SK-N-SH treated with all-trans-retinoic acid at 6 μM for 48 hours (cell line): Measurements from ENCODE around the gene PCSK9.

Source experiments
- ATAC-seq: fragments of 200-7000 bp; cut with Tn5 transposase; 3 replicates; pipeline ENCODE4 v1.9.1; 2020; ENCODE audit warnings: mild to moderate bottlenecking, moderate library complexity
- ARNTL ChIP-seq: fragments of 450-650 bp; formaldehyde crosslinking; IDR thresholded peaks from 2 replicates; pipeline ENCODE4 v1.5.0; 2020; ENCODE audit warnings: low read depth, mild to moderate bottlenecking, moderate library complexity, borderline replicate concordance
- BACH2 ChIP-seq: fragments of 250-450 bp; sonication (Bioruptor Pico); IDR thresholded peaks from 2 replicates; pipeline ENCODE4 v1.9.0; 2021; ENCODE audit warnings: mild to moderate bottlenecking, borderline replicate concordance
- CREB5 ChIP-seq: fragments of 250-450 bp; sonication (Bioruptor Pico); IDR thresholded peaks from 2 replicates; pipeline ENCODE4 v1.5.1; 2020; ENCODE audit warnings: low read depth, mild to moderate bottlenecking, moderate library complexity
- CSDC2 ChIP-seq: fragments of 250-450 bp; sonication (Bioruptor Pico); IDR thresholded peaks from 2 replicates; pipeline ENCODE4 v1.5.0; 2020; ENCODE audit warnings: mild to moderate bottlenecking, moderate library complexity
- CSRNP3 ChIP-seq: fragments of 250-450 bp; sonication (Bioruptor Pico); IDR thresholded peaks from 2 replicates; pipeline ENCODE4 v1.5.1; 2021; ENCODE audit warnings: mild to moderate bottlenecking, moderate library complexity
- ESRRG ChIP-seq: fragments of 250-450 bp; sonication (Bioruptor Pico); IDR thresholded peaks from 2 replicates; pipeline ENCODE4 v1.6.1; 2021; ENCODE audit warnings: mild to moderate bottlenecking
- ISL1 ChIP-seq: fragments of 250-450 bp; sonication (Bioruptor Pico); IDR thresholded peaks from 2 replicates; pipeline ENCODE4 v2.1.2; 2022; ENCODE audit warnings: mild to moderate bottlenecking, moderate library complexity
- PATZ1 ChIP-seq: fragments of 250-450 bp; sonication (Bioruptor Pico); IDR thresholded peaks from 2 replicates; pipeline ENCODE4 v1.8.0; 2020; ENCODE audit warnings: mild to moderate bottlenecking, moderate library complexity, borderline replicate concordance
- POU6F1 ChIP-seq: fragments of 250-450 bp; sonication (Bioruptor Pico); IDR thresholded peaks from 2 replicates; pipeline ENCODE4 v1.8.0; 2021; ENCODE audit warnings: low read depth, mild to moderate bottlenecking, moderate library complexity, borderline replicate concordance
- PPARA ChIP-seq: fragments of 250-450 bp; sonication (Bioruptor Pico); IDR thresholded peaks from 2 replicates; pipeline ENCODE4 v1.5.0; 2020; ENCODE audit warnings: mild to moderate bottlenecking, borderline replicate concordance
- RARB ChIP-seq: fragments of 250-450 bp; sonication (Bioruptor Pico); IDR thresholded peaks from 2 replicates; pipeline ENCODE4 v1.8.0; 2021; ENCODE audit warnings: mild to moderate bottlenecking, moderate library complexity
- SNAI2 ChIP-seq: fragments of 250-450 bp; sonication (Bioruptor Pico); IDR thresholded peaks from 2 replicates; pipeline ENCODE4 v1.5.0; 2020; ENCODE audit warnings: mild to moderate bottlenecking, moderate library complexity
- TCF4 ChIP-seq: fragments of 250-450 bp; sonication (Bioruptor Pico); IDR thresholded peaks from 2 replicates; pipeline ENCODE4 v1.8.0; 2021; ENCODE audit warnings: mild to moderate bottlenecking, moderate library complexity, borderline replicate concordance
- TOX ChIP-seq: fragments of 250-450 bp; sonication (Bioruptor Pico); IDR thresholded peaks from 2 replicates; pipeline ENCODE4 v1.8.0; 2021; ENCODE audit warnings: mild to moderate bottlenecking, moderate library complexity, borderline replicate concordance
- TSHZ2 ChIP-seq: fragments of 250-450 bp; sonication (Bioruptor Pico); IDR thresholded peaks from 2 replicates; pipeline ENCODE4 v1.5.0; 2020; ENCODE audit warnings: mild to moderate bottlenecking, moderate library complexity
- ZC3H10 ChIP-seq: fragments of 250-450 bp; sonication (Bioruptor Pico); IDR thresholded peaks from 2 replicates; pipeline ENCODE4 v1.5.1; 2021; ENCODE audit warnings: mild to moderate bottlenecking, moderate library complexity
- ZFP30 ChIP-seq: fragments of 450-650 bp; formaldehyde crosslinking; IDR thresholded peaks from 2 replicates; pipeline ENCODE4 v1.5.0; 2022; ENCODE audit warnings: mild to moderate bottlenecking, moderate library complexity
- ZNF565 ChIP-seq: fragments of 450-650 bp; formaldehyde crosslinking; conservative IDR thresholded peaks from 2 replicates; pipeline ENCODE4 v1.5.0; 2020; ENCODE audit warnings: low read depth, mild to moderate bottlenecking, moderate library complexity
- ZNF70 ChIP-seq: fragments of 450-650 bp; formaldehyde crosslinking; IDR thresholded peaks from 2 replicates; pipeline ENCODE4 v1.5.0; 2020; ENCODE audit warnings: mild to moderate bottlenecking, moderate library complexity

Gene PCSK9

GRCh38 chr1:55067022-55067778 is 27.9 kb downstream of the PCSK9 start:
- no peak for ATAC-seq
- TF ChIP-seq CREB5 (CRISPR knock-in tag): no peak
- no peak for TF ChIP-seq TCF4
- no peak for TF ChIP-seq ZFP30 (CRISPR knock-in tag)
- TF ChIP-seq ZNF70: no peak
- no peak for TF ChIP-seq CSDC2 (CRISPR knock-in tag)
- TF ChIP-seq PPARA (CRISPR knock-in tag): no peak

GRCh38 chr1:55067914-55068313 is 28.6 kb downstream of the PCSK9 start:
- no peak for TF ChIP-seq POU6F1 (CRISPR knock-in tag)
- no peak for TF ChIP-seq CSDC2 (CRISPR knock-in tag)
- no peak for TF ChIP-seq ZNF70
- no peak for ATAC-seq

GRCh38 chr1:55068638-55069037 is 29.3 kb downstream of the PCSK9 start:
- no peak for TF ChIP-seq ZNF565 (CRISPR knock-in tag)
- no peak for TF ChIP-seq ARNTL (CRISPR knock-in tag)
- TF ChIP-seq ZNF70: no peak
- TF ChIP-seq SNAI2: no peak
- TF ChIP-seq PATZ1: no peak
- no peak for TF ChIP-seq ESRRG (CRISPR knock-in tag)
- no peak for TF ChIP-seq ZC3H10
- TF ChIP-seq TSHZ2 (CRISPR knock-in tag): no peak
- no peak for TF ChIP-seq CREB5 (CRISPR knock-in tag)
- TF ChIP-seq BACH2 (CRISPR knock-in tag): no peak
- no peak for TF ChIP-seq POU6F1 (CRISPR knock-in tag)
- TF ChIP-seq ISL1 (CRISPR knock-in tag): no peak
- no peak for TF ChIP-seq RARB (CRISPR knock-in tag)
- no peak for TF ChIP-seq TOX
- TF ChIP-seq PPARA (CRISPR knock-in tag): no peak
- no peak for TF ChIP-seq CSRNP3 (CRISPR knock-in tag)
- ATAC-seq: no peak
